ENCODE data around the gene KLHL26.

DNA sequence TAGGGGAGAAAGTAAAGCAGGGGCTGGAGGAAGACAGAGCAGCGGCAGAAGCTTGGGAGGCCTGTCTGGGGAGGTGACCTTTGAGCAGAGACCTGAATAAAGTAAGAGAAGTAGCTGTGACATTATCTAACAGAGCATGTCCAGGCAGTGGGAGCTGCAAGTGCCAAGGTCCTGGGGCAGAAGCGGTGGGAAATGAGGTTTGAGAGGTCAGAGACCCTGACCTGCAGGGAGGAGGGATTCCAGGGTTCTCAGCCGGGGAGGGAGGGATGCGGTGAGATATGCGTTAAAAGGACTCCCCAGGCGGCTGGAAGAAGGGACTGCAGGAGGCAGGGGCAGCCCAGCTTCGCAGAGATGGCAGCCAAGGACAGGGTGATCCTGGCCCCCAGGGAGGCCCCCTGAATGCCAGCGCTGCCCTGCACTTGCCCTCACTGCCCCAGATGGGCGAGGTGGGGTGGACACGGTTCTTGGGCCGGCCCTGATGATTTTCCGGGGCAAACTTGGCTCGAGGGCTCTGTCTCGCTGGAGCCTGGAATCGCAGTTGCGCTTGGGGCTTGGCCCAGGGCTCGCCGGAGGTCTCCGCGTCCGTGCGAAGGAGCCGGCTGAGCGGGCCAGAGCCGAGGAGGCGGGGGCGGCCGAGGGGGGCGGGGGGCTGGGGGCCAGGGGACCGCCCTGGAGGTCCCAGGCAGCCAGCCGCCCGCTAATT lies 33.4 kb upstream of the KLHL26 start:
- no peak for TF ChIP-seq POLR2AphosphoS5 (IDR thresholded peaks at IDR 0.05; ENCODE audit: low read depth, low read length)
- TF ChIP-seq, protein P1, sequence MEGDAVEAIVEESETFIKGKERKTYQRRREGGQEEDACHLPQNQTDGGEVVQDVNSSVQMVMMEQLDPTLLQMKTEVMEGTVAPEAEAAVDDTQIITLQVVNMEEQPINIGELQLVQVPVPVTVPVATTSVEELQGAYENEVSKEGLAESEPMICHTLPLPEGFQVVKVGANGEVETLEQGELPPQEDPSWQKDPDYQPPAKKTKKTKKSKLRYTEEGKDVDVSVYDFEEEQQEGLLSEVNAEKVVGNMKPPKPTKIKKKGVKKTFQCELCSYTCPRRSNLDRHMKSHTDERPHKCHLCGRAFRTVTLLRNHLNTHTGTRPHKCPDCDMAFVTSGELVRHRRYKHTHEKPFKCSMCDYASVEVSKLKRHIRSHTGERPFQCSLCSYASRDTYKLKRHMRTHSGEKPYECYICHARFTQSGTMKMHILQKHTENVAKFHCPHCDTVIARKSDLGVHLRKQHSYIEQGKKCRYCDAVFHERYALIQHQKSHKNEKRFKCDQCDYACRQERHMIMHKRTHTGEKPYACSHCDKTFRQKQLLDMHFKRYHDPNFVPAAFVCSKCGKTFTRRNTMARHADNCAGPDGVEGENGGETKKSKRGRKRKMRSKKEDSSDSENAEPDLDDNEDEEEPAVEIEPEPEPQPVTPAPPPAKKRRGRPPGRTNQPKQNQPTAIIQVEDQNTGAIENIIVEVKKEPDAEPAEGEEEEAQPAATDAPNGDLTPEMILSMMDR (IDR thresholded peaks at IDR 0.05 in 2 of 3, conservative IDR thresholded peaks at IDR 0.05 in 1 of 3; ENCODE audit: borderline replicate concordance in 1 of 3, insufficient read depth in 1 of 3, low read depth in 2 of 3, low read length in 2 of 3) = no peak
- no peak for TF ChIP-seq RAD21 (IDR thresholded peaks at IDR 0.05; ENCODE audit: low read depth)
- no peak for TF ChIP-seq EZH2 (IDR thresholded peaks at IDR 0.05)
- TF ChIP-seq POLR2A (IDR thresholded peaks at IDR 0.05; ENCODE audit: borderline replicate concordance, extremely low read depth, insufficient read depth, insufficient read length) = no peak
- no peak for TF ChIP-seq EZH2phosphoT487 (IDR thresholded peaks at IDR 0.05; ENCODE audit: borderline replicate concordance)
- no peak for TF ChIP-seq JUND (IDR thresholded peaks at IDR 0.05)
- TF ChIP-seq, protein P2, sequence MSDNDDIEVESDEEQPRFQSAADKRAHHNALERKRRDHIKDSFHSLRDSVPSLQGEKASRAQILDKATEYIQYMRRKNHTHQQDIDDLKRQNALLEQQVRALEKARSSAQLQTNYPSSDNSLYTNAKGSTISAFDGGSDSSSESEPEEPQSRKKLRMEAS (IDR thresholded peaks at IDR 0.05) = no peak

Measured in HCT116 (cell line).